Effector memory CD4-positive, alpha-beta T cell (primary cell): ENCODE data around the gene KLHL10.
"Not testable (repeated sequence)": the region's sequence is repeated elsewhere in the genome, so short reads cannot be mapped to it uniquely, and the experiment has no call there.

Experiments
- DNase-seq, 3 donors: peaks; one replicate each; pipeline ENCODE4 v3.0.0-alpha.2; 2020
- H3K27ac ChIP-seq: 2 replicates; pipeline ENCODE4 v1.7.0; 2013; ENCODE audit warnings: mild to moderate bottlenecking, low read length, moderate library complexity; ENCODE audit not compliant: insufficient read depth, poor library complexity, severe bottlenecking
- H3K27me3 ChIP-seq: replicated peaks from 2 replicates; pipeline ENCODE4 v1.7.0; 2013; ENCODE audit warnings: mild to moderate bottlenecking, low read length; ENCODE audit not compliant: insufficient read depth, control insufficient read depth, poor library complexity, severe bottlenecking
- H3K36me3 ChIP-seq: 2 replicates; pipeline ENCODE4 v1.7.0; 2013; ENCODE audit warnings: mild to moderate bottlenecking, low read length, moderate library complexity; ENCODE audit not compliant: control insufficient read depth, insufficient read depth
- H3K4me1 ChIP-seq: 2 replicates; pipeline ENCODE4 v1.7.0; 2013; ENCODE audit warnings: low read length, mild to moderate bottlenecking; ENCODE audit not compliant: control insufficient read depth, insufficient read depth, poor library complexity, severe bottlenecking
- H3K4me3 ChIP-seq: 2 replicates; pipeline ENCODE4 v1.7.0; 2013; ENCODE audit warnings: low read length, low read depth, mild to moderate bottlenecking; ENCODE audit not compliant: insufficient read depth, poor library complexity, severe bottlenecking
- H3K9me3 ChIP-seq: 2 replicates; pipeline ENCODE4 v1.7.0; 2013; ENCODE audit warnings: mild to moderate bottlenecking, low read length, moderate library complexity; ENCODE audit not compliant: control insufficient read depth

The KLHL10 gene

GRCh38 chr17:41814195-41814594 lies 23.4 kb upstream of the KLHL10 start:
- Histone ChIP-seq H3K36me3 (no peaks in the 10 kb centered on the region), H3K27ac (no peak overlapping the region), H3K4me3 (no peak overlapping the region), H3K9me3 (no peaks in the 10 kb centered on the region), H3K27me3 (no peaks in the 10 kb centered on the region), H3K4me1 (peaks cover 24% of the 10 kb centered on the region)
- no peak for DNase-seq

DNA sequence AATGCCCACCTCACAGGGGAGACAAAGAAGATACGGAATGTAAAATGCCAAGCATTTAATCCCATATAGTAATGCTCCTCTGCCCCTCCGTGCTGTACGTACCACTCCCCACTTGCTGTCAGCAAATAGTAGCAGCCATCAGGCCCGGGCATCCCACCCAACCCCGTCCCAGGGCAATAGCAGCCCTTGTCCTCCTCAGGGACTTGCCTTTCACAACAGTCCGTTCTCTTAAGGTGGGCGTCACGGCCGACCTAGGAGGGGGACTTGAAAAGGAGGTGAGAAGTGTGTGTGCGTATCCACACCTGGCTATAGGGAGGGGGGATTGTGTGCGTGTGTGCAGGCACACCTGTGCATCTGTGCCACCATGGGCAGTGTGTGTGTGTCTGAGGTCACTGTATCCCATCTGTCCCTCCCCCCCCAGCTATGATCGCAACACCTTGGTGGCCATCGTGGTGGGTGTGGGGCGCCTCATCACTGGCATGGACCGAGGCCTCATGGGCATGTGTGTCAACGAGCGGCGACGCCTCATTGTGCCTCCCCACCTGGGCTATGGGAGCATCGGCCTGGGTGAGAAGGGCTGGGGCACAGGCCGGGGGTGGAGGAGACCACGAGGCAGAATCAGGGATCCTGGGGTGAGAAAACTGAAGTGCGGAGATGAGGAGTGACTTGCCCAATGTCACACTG lies 20.8 kb upstream of the KLHL10 start:
- no peak for DNase-seq
- Histone ChIP-seq H3K36me3 (no peaks in the 10 kb centered on the region), H3K4me1 (peaks cover 12% of the 10 kb centered on the region), H3K9me3 (no peaks in the 10 kb centered on the region), H3K27ac (no peak overlapping the region), H3K27me3 (no peaks in the 10 kb centered on the region), H3K4me3 (no peak overlapping the region)

DNA sequence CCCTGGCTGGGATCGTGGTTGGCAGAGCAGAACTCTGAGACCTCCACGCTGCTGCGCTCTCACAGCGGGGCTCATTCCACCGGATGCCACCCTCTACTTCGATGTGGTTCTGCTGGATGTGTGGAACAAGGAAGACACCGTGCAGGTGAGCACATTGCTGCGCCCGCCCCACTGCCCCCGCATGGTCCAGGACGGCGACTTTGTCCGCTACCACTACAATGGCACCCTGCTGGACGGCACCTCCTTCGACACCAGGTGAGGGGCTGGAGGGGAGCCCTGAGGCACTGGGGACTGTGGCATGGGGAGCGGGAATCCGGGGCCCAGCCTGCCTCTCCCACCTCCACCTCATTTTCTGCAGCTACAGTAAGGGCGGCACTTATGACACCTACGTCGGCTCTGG lies 19.6 kb upstream of the KLHL10 start:
- H3K4me3 ChIP-seq = no peak overlapping the region

DNA sequence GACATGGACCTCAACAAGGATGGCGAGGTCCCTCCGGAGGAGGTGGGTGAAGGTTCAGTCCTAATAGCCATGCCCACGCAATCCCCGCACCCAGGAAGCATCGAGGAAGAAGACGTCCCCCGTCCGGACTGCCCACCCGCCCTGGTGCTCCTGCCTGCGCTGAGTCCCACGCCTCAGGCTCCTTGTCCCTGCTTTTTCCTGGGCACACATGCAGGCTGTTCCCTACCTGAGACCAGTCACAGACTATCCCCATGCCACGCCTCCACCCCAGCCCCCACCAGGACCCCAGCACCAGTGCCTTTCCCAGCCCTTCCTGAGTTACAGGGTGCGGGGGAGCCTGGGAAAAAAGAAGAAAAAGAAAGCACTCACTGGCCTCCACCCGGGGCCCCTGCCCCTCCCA lies 15.8 kb upstream of the KLHL10 start:
- H3K27ac ChIP-seq = no peak overlapping the region
- no peaks in the 10 kb centered on the region for H3K27me3 ChIP-seq
- no peaks in the 10 kb centered on the region for H3K9me3 ChIP-seq
- H3K4me1 ChIP-seq = no peaks in the 10 kb centered on the region
- H3K36me3 ChIP-seq = no peaks in the 10 kb centered on the region
- no peak for DNase-seq
- no peak overlapping the region for H3K4me3 ChIP-seq

More for the DNA sequence above, 19.6 kb upstream of the KLHL10 start:
- no peak overlapping the region for H3K27ac ChIP-seq
- no peaks in the 10 kb centered on the region for H3K36me3 ChIP-seq
- H3K9me3 ChIP-seq = no peaks in the 10 kb centered on the region
- H3K27me3 ChIP-seq = no peaks in the 10 kb centered on the region
- no peaks in the 10 kb centered on the region for H3K4me1 ChIP-seq
- no peak for DNase-seq

GRCh38 chr17:41822216-41823140 lies 15.1 kb upstream of the KLHL10 start:
- Histone ChIP-seq H3K4me1 (no peaks in the 10 kb centered on the region), H3K27me3 (no peaks in the 10 kb centered on the region), H3K4me3 (no peak overlapping the region), H3K9me3 (no peaks in the 10 kb centered on the region), H3K27ac (no peak overlapping the region), H3K36me3 (no peaks in the 10 kb centered on the region)
- no peak for DNase-seq

- H3K27ac ChIP-seq = no peak overlapping the region
- no peaks in the 10 kb centered on the region for H3K36me3 ChIP-seq
- H3K4me1 ChIP-seq = no peaks in the 10 kb centered on the region
- H3K27me3 ChIP-seq = no peaks in the 10 kb centered on the region
- no peak overlapping the region for H3K4me3 ChIP-seq
- no peak for DNase-seq
- no peaks in the 10 kb centered on the region for H3K9me3 ChIP-seq
Observed at GRCh38 chr17:41823141-41823524, 14.5 kb upstream of the KLHL10 start.

GRCh38 chr17:41823580-41823979 lies 14.0 kb upstream of the KLHL10 start:
- no peak overlapping the region for H3K27ac ChIP-seq
- no peaks in the 10 kb centered on the region for H3K36me3 ChIP-seq
- H3K27me3 ChIP-seq = no peaks in the 10 kb centered on the region
- no peak for DNase-seq
- no peaks in the 10 kb centered on the region for H3K9me3 ChIP-seq
- no peak overlapping the region for H3K4me3 ChIP-seq
- H3K4me1 ChIP-seq = no peaks in the 10 kb centered on the region

DNA sequence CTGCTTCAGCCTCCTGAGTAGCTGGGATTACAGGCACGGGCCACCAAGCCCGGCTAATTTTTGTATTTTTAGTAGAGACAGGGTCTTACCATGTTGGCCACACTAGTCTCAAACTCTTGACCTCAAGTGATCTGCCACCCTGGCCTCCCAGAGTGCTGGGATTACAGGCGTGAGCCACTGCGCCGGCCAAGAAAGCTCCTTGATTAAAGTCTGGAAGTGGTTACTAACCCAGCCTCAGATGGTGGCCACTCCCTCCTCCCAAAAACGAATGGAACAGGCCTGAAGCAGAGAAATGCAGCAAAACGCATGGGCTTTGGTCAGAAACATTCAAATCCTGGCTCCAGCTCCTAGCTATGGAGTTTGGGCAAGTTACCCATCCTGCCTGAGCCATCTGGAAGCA lies 13.5 kb upstream of the KLHL10 start:
- Histone ChIP-seq H3K27ac (no peak overlapping the region), H3K4me3 (no peak overlapping the region), H3K4me1 (no peaks in the 10 kb centered on the region), H3K36me3 (no peaks in the 10 kb centered on the region), H3K9me3 (no peaks in the 10 kb centered on the region), H3K27me3 (no peaks in the 10 kb centered on the region)
- no peak for DNase-seq

GRCh38 chr17:41825175-41825845 lies 12.3 kb upstream of the KLHL10 start:
- no peak for DNase-seq
- Histone ChIP-seq H3K4me1 (no peaks in the 10 kb centered on the region), H3K36me3 (no peaks in the 10 kb centered on the region), H3K27me3 (no peaks in the 10 kb centered on the region), H3K9me3 (no peaks in the 10 kb centered on the region), H3K27ac (no peak overlapping the region), H3K4me3 (no peak overlapping the region)

GRCh38 chr17:41829961-41830360 lies 7.7 kb upstream of the KLHL10 start:
- not testable (repeated sequence) for H3K4me3 ChIP-seq, H3K9me3 ChIP-seq, H3K27ac ChIP-seq, H3K36me3 ChIP-seq, H3K4me1 ChIP-seq, H3K27me3 ChIP-seq, DNase-seq
